Neural cell (in vitro differentiated cells): ENCODE results near the gene ZBTB12. TPM values are rescaled to one million over a fixed set of nuclear protein-coding genes. Genes with fewer than 3 reads are reported as not detected.
"Not testable (repeated sequence)": the region's sequence is repeated elsewhere in the genome, so short reads cannot be mapped to it uniquely, and the experiment has no call there.

ENCODE experiments used
- H2AFZ ChIP-seq: fragments of 200-600, 300-800 bp; sonication (generic), shearing (Covaris generic); 2 replicates; pipeline ENCODE4 v1.6.0; 2014; ENCODE audit warnings: low read depth, mild to moderate bottlenecking, antibody characterized with exemption, low read length, moderate library complexity
- H3F3A ChIP-seq: fragments of 200-600 bp; shearing (Covaris generic); 2 replicates; pipeline ENCODE4 v1.6.1; 2016; ENCODE audit warnings: mild to moderate bottlenecking, moderate library complexity, mixed read lengths, antibody characterized with exemption, low read length; ENCODE audit not compliant: insufficient read depth, poor library complexity, severe bottlenecking
- H3K27ac ChIP-seq: fragments of 200-600, 300-800 bp; sonication (generic), shearing (Covaris generic); 2 replicates; pipeline ENCODE4 v1.5.1; 2014; ENCODE audit warnings: mild to moderate bottlenecking, low read length, moderate library complexity
- H3K27me3 ChIP-seq: fragments of 300-800, 200-600 bp; sonication (generic), shearing (Covaris generic); 2 replicates; pipeline ENCODE4 v1.6.0; 2014; ENCODE audit warnings: mild to moderate bottlenecking, low read depth, low read length, moderate library complexity; ENCODE audit not compliant: insufficient read depth
- H3K36me3 ChIP-seq: fragments of 300-800, 200-600 bp; sonication (generic), shearing (Covaris generic); 2 replicates; pipeline ENCODE4 v1.5.1; 2014; ENCODE audit warnings: mild to moderate bottlenecking, antibody characterized with exemption, low read length, moderate library complexity; ENCODE audit not compliant: insufficient read depth
- H3K4me2 ChIP-seq: fragments of 300-800, 200-600 bp; sonication (generic), shearing (Covaris generic); 2 replicates; pipeline ENCODE4 v1.6.0; 2014; ENCODE audit warnings: mild to moderate bottlenecking, low read length
- H3K4me3 ChIP-seq: fragments of 300-800, 200-600 bp; sonication (generic), shearing (Covaris generic); 2 replicates; pipeline ENCODE4 v1.5.1; 2014; ENCODE audit warnings: mild to moderate bottlenecking, low read length, moderate library complexity
- H3K79me2 ChIP-seq: fragments of 200-600 bp; shearing (Covaris generic); replicated peaks from 2 replicates; pipeline ENCODE4 v1.6.0; 2014; ENCODE audit warnings: mild to moderate bottlenecking, low read length, moderate library complexity; ENCODE audit not compliant: insufficient read depth
- H3K9ac ChIP-seq: fragments of 300-800, 200-600 bp; sonication (generic), shearing (Covaris generic); 2 replicates; pipeline ENCODE4 v1.6.1; 2016; ENCODE audit warnings: mild to moderate bottlenecking, low read length, mixed read lengths
- H3K9me2 ChIP-seq: fragments of 200-600 bp; shearing (Covaris generic); 2 replicates; pipeline ENCODE4 v1.6.1; 2016; ENCODE audit warnings: mild to moderate bottlenecking, low read length, mixed read lengths; ENCODE audit not compliant: insufficient read depth
- H3K9me3 ChIP-seq: fragments of 200-600, 300-800 bp; sonication (generic), shearing (Covaris generic); 2 replicates; pipeline ENCODE4 v1.6.1; 2016; ENCODE audit warnings: mild to moderate bottlenecking, mixed run types, low read length, moderate library complexity, mixed read lengths
- H4K20me1 ChIP-seq: fragments of 200-600 bp; shearing (Covaris generic); 2 replicates; pipeline ENCODE4 v1.6.1; 2016; ENCODE audit warnings: mild to moderate bottlenecking, mixed run types; ENCODE audit not compliant: insufficient read depth
- CTCF ChIP-seq: fragments of 450-650 bp; IDR thresholded peaks from 2 replicates; pipeline ENCODE4 v1.5.1; 2014; ENCODE audit warnings: antibody characterized with exemption, mild to moderate bottlenecking, moderate library complexity; ENCODE audit not compliant: poor library complexity, severe bottlenecking
- EP300 ChIP-seq: fragments of 450-650 bp; conservative IDR thresholded peaks from 2 replicates; pipeline ENCODE4 v1.6.1; 2014; ENCODE audit warnings: antibody characterized with exemption, mild to moderate bottlenecking, moderate library complexity; ENCODE audit not compliant: poor library complexity, severe bottlenecking
- EZH2 ChIP-seq: fragments of 200-600, 300-800 bp; shearing (Covaris generic), sonication (generic); IDR thresholded peaks from 2 replicates; pipeline ENCODE4 v1.6.1; 2014; ENCODE audit warnings: antibody characterized with exemption, low read length, borderline replicate concordance, mild to moderate bottlenecking; ENCODE audit not compliant: insufficient read depth, poor library complexity, severe bottlenecking
- MXI1 ChIP-seq: fragments of 450-650 bp; conservative IDR thresholded peaks from 2 replicates; pipeline ENCODE4 v1.6.1; 2014; ENCODE audit warnings: antibody characterized with exemption, mild to moderate bottlenecking; ENCODE audit not compliant: poor library complexity, severe bottlenecking
- POLR2AphosphoS5 ChIP-seq: IDR thresholded peaks from 2 replicates; pipeline ENCODE4 v1.6.1; 2012
- RAD21 ChIP-seq: fragments of 450-650 bp; conservative IDR thresholded peaks from 2 replicates; pipeline ENCODE4 v1.6.1; 2014; ENCODE audit warnings: antibody characterized with exemption, mild to moderate bottlenecking, moderate library complexity
- REST ChIP-seq: IDR thresholded peaks from 2 replicates; pipeline ENCODE4 v1.6.1; 2012; ENCODE audit warnings: borderline replicate concordance
- SMC3 ChIP-seq: fragments of 450-650 bp; conservative IDR thresholded peaks from 2 replicates; pipeline ENCODE4 v1.6.1; 2014; ENCODE audit warnings: antibody characterized with exemption, mild to moderate bottlenecking, moderate library complexity; ENCODE audit not compliant: poor library complexity
- TAF1 ChIP-seq: IDR thresholded peaks from 2 replicates; pipeline ENCODE4 v1.6.1; 2012; ENCODE audit warnings: low read depth
- polyA plus RNA-seq: library from polyadenylated mRNA; depleted of rRNA; stranded (reverse); fragments of >200 nt; gene quantifications from 2 replicates; pipeline ENCODE4 v1.2.3, GENCODE V29; 2014

Gene ZBTB12
- polyA plus RNA-seq, 1 donor from 2014 or later, result 21.4 TPM

GRCh38 chr6:31869343-31869742 is 32.5 kb downstream of the ZBTB12 start:
- no peaks in the 10 kb centered on the region for H3K9me2 ChIP-seq
- H3K79me2 ChIP-seq, result no peaks in the 10 kb centered on the region
- H3K27me3 ChIP-seq, result no peaks in the 10 kb centered on the region
- H3K27ac ChIP-seq, result no peak overlapping the region
- no peaks in the 10 kb centered on the region for H4K20me1 ChIP-seq
- H2AFZ ChIP-seq, result no peak overlapping the region
- no peak overlapping the region for H3K4me2 ChIP-seq
- no peaks in the 10 kb centered on the region for H3K36me3 ChIP-seq
- no peak overlapping the region for H3K9ac ChIP-seq
- TF ChIP-seq CTCF (no peak), POLR2AphosphoS5 (no peak), SMC3 (no peak), MXI1 (no peak)
- no peaks in the 10 kb centered on the region for H3K9me3 ChIP-seq
- H3K4me3 ChIP-seq, result no peak overlapping the region
- H3F3A ChIP-seq, result no peaks in the 10 kb centered on the region

GRCh38 chr6:31868658-31868971 is 33.3 kb downstream of the ZBTB12 start:
- not testable (repeated sequence) for H3F3A ChIP-seq

GRCh38 chr6:31865205-31866118 is 36.4 kb downstream of the ZBTB12 start:
- Histone ChIP-seq H3K79me2 (peaks cover 8% of the 10 kb centered on the region), H3K4me2 (no peak overlapping the region), H3K4me3 (no peak overlapping the region), H3K27ac (no peak overlapping the region), H3K9ac (no peak overlapping the region), H4K20me1 (no peaks in the 10 kb centered on the region), H3K9me2 (no peaks in the 10 kb centered on the region), H3K36me3 (no peaks in the 10 kb centered on the region), H3K9me3 (no peaks in the 10 kb centered on the region), H3K27me3 (no peaks in the 10 kb centered on the region), H3F3A (no peaks in the 10 kb centered on the region), H2AFZ (no peak overlapping the region)
- TF ChIP-seq MXI1 (no peak), TAF1 (no peak), REST (no peak), EP300 (no peak), RAD21 (no peak), CTCF (no peak), SMC3 (no peak), EZH2 (no peak), POLR2AphosphoS5 (no peak)

More at GRCh38 chr6:31868658-31868971, 33.3 kb downstream of the ZBTB12 start:
- H3K36me3 ChIP-seq, H3K9me3 ChIP-seq, H3K27ac ChIP-seq, H3K4me2 ChIP-seq, H2AFZ ChIP-seq, H3K79me2 ChIP-seq, H3K4me3 ChIP-seq, H3K9me2 ChIP-seq, H3K27me3 ChIP-seq, H3K9ac ChIP-seq, H4K20me1 ChIP-seq: not testable (repeated sequence)
